K562 (cell line): ENCODE data around the gene TBX1. TPM values are rescaled to one million over a fixed set of nuclear protein-coding genes. Genes with fewer than 3 reads are reported as not detected.

ENCODE experiments used
- ATF1 ChIP-seq, 2 experiments: fragments of 450-650 bp in 1 of 2; IDR thresholded peaks; 2 replicates each; pipeline ENCODE4 v1.6.1; 2016; ENCODE audit warnings: missing compliant biosample characterization in 1 of 2, missing genetic modification characterization in 1 of 2
- MTA1 ChIP-seq: fragments of 450-650 bp; IDR thresholded peaks from 2 replicates; pipeline ENCODE4 v1.6.1; 2017; ENCODE audit warnings: borderline replicate concordance
- MYC ChIP-seq, 2 experiments: fragments of 250-450 bp in 1 of 2; sonication (Bioruptor Pico) in 1 of 2; IDR thresholded peaks; 2 replicates each; pipeline versions ENCODE4 v1.5.1 to v1.6.1; 2012 to 2021; ENCODE audit warnings: low read depth in 2 of 2, borderline replicate concordance in 1 of 2, improper control_type of control experiment in 1 of 2, low read length in 1 of 2, mild to moderate bottlenecking in 1 of 2, moderate library complexity in 1 of 2
- NRF1 ChIP-seq, 2 experiments: fragments of 450-650 bp; IDR thresholded peaks in 1 of 2; conservative IDR thresholded peaks in 1 of 2; 2 replicates each; pipeline ENCODE4 v1.6.1; 2014; ENCODE audit warnings: mild to moderate bottlenecking in 2 of 2
- RBBP5 ChIP-seq: fragments of 200-600 bp; sonication (generic); IDR thresholded peaks from 2 replicates; pipeline ENCODE4 v1.6.1; 2012; ENCODE audit warnings: borderline replicate concordance, mild to moderate bottlenecking, low read length, control low read depth, inconsistent platforms; ENCODE audit not compliant: insufficient read depth, poor library complexity, severe bottlenecking
- SMAD4 ChIP-seq: fragments of 250-450 bp; sonication (Bioruptor Pico); conservative IDR thresholded peaks from 2 replicates; pipeline ENCODE4 v1.8.0; 2021; ENCODE audit warnings: inconsistent platforms, mild to moderate bottlenecking, moderate library complexity
- SREBF1 ChIP-seq: fragments of 150-350 bp; IDR thresholded peaks from 2 replicates; pipeline ENCODE4 v1.6.1; 2014; ENCODE audit warnings: antibody characterized with exemption, low read depth, low read length, borderline replicate concordance
- TOE1 ChIP-seq, 2 experiments: fragments of 450-650 bp in 1 of 2; sonication (generic) in 1 of 2; formaldehyde crosslinking in 1 of 2; IDR thresholded peaks; 2 replicates each; pipeline versions ENCODE4 v1.7.1 to v1.8.0; 2016 to 2022; ENCODE audit warnings: borderline replicate concordance in 2 of 2, mild to moderate bottlenecking in 2 of 2, antibody characterized with exemption in 1 of 2, inconsistent platforms in 1 of 2, low read depth in 1 of 2, missing genetic modification reagents in 1 of 2, moderate library complexity in 1 of 2
- ZNF764 ChIP-seq: fragments of 250-450 bp; sonication (Bioruptor Pico); IDR thresholded peaks from 2 replicates; pipeline ENCODE4 v1.4.0; 2020; ENCODE audit warnings: low read depth, mild to moderate bottlenecking, moderate library complexity
- ZNF77 ChIP-seq: fragments of 250-450 bp; sonication (Bioruptor Pico); IDR thresholded peaks from 2 replicates; pipeline ENCODE4 v1.5.0; 2020
- polyA plus RNA-seq, 8 experiments: library from polyadenylated mRNA; depleted of rRNA in 4 of 8; stranded (reverse) in 5 of 8; unstranded in 3 of 8; fragments of >200 nt; fragmentation: Nextera tagmentation in 2 of 8; fragmentation: Illumina TruSeq in 1 of 8; extraction: Ambion mirVana in 2 of 8; extraction: Trizol in 1 of 8; gene quantifications; 2 replicates each; pipeline versions ENCODE4 v1.2.1 to v1.2.3, GENCODE V29; 2011 to 2014; ENCODE audit warnings: inconsistent platforms in 1 of 8, missing spikeins in 1 of 8
- total RNA-seq, 7 experiments: library from RNA; depleted of rRNA in 6 of 7; stranded (reverse); fragments of >200 nt in 6 of 7; fragmentation: Illumina TruSeq in 2 of 7; extraction: Trizol in 2 of 7; gene quantifications; 2 replicates each; pipeline versions ENCODE4 v1.2.1 to v1.2.3, GENCODE V29; 2011 to 2021; ENCODE audit warnings: low replicate concordance in 1 of 7
- TF ChIP-seq, protein P1 (sequence below): fragments of 250-450 bp; sonication (Bioruptor Pico); IDR thresholded peaks from 2 replicates; pipeline ENCODE4 v1.9.0; 2021; ENCODE audit warnings: mild to moderate bottlenecking, inconsistent platforms
- TF ChIP-seq, protein P2 (sequence below): fragments of 450-650 bp; formaldehyde crosslinking; IDR thresholded peaks from 2 replicates; pipeline ENCODE4 v1.4.0; 2022; ENCODE audit warnings: mild to moderate bottlenecking, moderate library complexity

Gene TBX1
- total and polyA plus RNA-seq, 9 of the 15 experiments (the other 6 are each of a cell fraction or from before 2014, with no cell fraction given) = 0.07 to 35.0 (median 3.9) TPM

GRCh38 chr22:19757140-19757984 is 3.2 kb upstream of the TBX1 start (continued):
- no peak; a peak in 1 of 4 replicates for TF ChIP-seq NRF1 (conservative IDR thresholded peaks at IDR 0.05 in 1 of 2, IDR thresholded peaks at IDR 0.05 in 1 of 2)
- peak; percentile 27; the same call in 1 of the 2 replicates for TF ChIP-seq SREBF1
- TF ChIP-seq, protein P1, sequence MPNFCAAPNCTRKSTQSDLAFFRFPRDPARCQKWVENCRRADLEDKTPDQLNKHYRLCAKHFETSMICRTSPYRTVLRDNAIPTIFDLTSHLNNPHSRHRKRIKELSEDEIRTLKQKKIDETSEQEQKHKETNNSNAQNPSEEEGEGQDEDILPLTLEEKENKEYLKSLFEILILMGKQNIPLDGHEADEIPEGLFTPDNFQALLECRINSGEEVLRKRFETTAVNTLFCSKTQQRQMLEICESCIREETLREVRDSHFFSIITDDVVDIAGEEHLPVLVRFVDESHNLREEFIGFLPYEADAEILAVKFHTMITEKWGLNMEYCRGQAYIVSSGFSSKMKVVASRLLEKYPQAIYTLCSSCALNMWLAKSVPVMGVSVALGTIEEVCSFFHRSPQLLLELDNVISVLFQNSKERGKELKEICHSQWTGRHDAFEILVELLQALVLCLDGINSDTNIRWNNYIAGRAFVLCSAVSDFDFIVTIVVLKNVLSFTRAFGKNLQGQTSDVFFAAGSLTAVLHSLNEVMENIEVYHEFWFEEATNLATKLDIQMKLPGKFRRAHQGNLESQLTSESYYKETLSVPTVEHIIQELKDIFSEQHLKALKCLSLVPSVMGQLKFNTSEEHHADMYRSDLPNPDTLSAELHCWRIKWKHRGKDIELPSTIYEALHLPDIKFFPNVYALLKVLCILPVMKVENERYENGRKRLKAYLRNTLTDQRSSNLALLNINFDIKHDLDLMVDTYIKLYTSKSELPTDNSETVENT = peak; percentile 52
- peak; percentile 40; the same call in 1 of the 2 replicates for TF ChIP-seq SMAD4 (CRISPR knock-in tag)
- TF ChIP-seq, protein P2, sequence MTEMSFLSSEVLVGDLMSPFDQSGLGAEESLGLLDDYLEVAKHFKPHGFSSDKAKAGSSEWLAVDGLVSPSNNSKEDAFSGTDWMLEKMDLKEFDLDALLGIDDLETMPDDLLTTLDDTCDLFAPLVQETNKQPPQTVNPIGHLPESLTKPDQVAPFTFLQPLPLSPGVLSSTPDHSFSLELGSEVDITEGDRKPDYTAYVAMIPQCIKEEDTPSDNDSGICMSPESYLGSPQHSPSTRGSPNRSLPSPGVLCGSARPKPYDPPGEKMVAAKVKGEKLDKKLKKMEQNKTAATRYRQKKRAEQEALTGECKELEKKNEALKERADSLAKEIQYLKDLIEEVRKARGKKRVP = no peak
- 0 out of 2 replicates have a peak, but pooled peaks have one; percentile 34 for TF ChIP-seq MTA1
- TF ChIP-seq RBBP5 = peak; percentile 69
- no peak for TF ChIP-seq ZNF77 (CRISPR knock-in tag)
- TF ChIP-seq ZNF764 = peak; percentile 40; the same call in 1 of the 2 replicates
- no peak for TF ChIP-seq MYC (IDR thresholded peaks at IDR 0.05; ENCODE audit: low read depth, low read length)
- peak; percentile 71 for TF ChIP-seq MYC (CRISPR knock-in tag; IDR thresholded peaks at IDR 0.05; ENCODE audit: borderline replicate concordance, low read depth)
- peak; percentile 11; the same call in 1 of the 2 replicates for TF ChIP-seq TOE1 (IDR thresholded peaks at IDR 0.05; ENCODE audit: borderline replicate concordance)
- TF ChIP-seq TOE1 (CRISPR knock-in tag; IDR thresholded peaks at IDR 0.05; ENCODE audit: borderline replicate concordance, low read depth) = no peak
- 0 out of 2 replicates have a peak, but pooled peaks have one; percentile 4 for TF ChIP-seq ATF1 (CRISPR knock-in tag; IDR thresholded peaks at IDR 0.05)
- TF ChIP-seq ATF1 (tag; IDR thresholded peaks at IDR 0.05) = no peak
- TF ChIP-seq, all 486 proteins: peak for 37
